PFSK-1 (cell line): ENCODE data around the gene USH1C.

Experiments
- POLR2AphosphoS5 ChIP-seq: IDR thresholded peaks from 2 replicates; pipeline ENCODE4 v1.6.1; 2012; ENCODE audit warnings: low read depth, mild to moderate bottlenecking, control low read depth, low read length, moderate library complexity
- TAF1 ChIP-seq: IDR thresholded peaks from 2 replicates; pipeline ENCODE4 v1.6.1; 2012; ENCODE audit warnings: low read length, control low read depth, borderline replicate concordance; ENCODE audit not compliant: insufficient read depth
- TF ChIP-seq, protein P1 (sequence below), 2 experiments: IDR thresholded peaks; 2 replicates each; pipeline versions ENCODE4 v1.6.1 to v1.8.0; 2011 to 2012; ENCODE audit warnings: low read depth in 2 of 2, low read length in 2 of 2, control low read depth in 1 of 2, inconsistent platforms in 1 of 2, mild to moderate bottlenecking in 1 of 2, moderate library complexity in 1 of 2; ENCODE audit not compliant: insufficient read depth in 1 of 2

DNA sequence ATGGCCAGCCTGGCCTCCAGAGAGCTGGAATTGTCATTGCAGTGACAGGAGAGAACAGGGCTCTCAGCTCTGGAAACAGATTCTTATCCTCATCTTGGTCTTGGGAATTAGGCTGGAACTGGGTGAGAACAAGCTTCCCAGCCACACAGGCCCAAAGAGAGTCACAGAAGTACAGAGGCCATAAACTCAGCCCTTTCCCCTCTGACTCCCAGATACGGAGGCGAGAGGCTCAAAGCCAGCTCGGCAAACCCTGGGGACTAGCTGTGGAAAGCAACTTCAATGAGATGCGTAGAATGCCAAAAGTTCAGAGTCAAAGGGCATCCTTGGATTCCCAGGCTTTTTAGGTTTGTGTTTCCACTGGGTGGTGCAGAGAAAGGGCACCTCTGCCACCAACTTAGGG is 53.3 kb downstream of the USH1C start:
- TF ChIP-seq POLR2AphosphoS5 (no peak), TAF1 (no peak)
- TF ChIP-seq, protein P1, sequence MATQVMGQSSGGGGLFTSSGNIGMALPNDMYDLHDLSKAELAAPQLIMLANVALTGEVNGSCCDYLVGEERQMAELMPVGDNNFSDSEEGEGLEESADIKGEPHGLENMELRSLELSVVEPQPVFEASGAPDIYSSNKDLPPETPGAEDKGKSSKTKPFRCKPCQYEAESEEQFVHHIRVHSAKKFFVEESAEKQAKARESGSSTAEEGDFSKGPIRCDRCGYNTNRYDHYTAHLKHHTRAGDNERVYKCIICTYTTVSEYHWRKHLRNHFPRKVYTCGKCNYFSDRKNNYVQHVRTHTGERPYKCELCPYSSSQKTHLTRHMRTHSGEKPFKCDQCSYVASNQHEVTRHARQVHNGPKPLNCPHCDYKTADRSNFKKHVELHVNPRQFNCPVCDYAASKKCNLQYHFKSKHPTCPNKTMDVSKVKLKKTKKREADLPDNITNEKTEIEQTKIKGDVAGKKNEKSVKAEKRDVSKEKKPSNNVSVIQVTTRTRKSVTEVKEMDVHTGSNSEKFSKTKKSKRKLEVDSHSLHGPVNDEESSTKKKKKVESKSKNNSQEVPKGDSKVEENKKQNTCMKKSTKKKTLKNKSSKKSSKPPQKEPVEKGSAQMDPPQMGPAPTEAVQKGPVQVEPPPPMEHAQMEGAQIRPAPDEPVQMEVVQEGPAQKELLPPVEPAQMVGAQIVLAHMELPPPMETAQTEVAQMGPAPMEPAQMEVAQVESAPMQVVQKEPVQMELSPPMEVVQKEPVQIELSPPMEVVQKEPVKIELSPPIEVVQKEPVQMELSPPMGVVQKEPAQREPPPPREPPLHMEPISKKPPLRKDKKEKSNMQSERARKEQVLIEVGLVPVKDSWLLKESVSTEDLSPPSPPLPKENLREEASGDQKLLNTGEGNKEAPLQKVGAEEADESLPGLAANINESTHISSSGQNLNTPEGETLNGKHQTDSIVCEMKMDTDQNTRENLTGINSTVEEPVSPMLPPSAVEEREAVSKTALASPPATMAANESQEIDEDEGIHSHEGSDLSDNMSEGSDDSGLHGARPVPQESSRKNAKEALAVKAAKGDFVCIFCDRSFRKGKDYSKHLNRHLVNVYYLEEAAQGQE (IDR thresholded peaks at IDR 0.05; ENCODE audit: insufficient read depth in 1 of 2, low read depth in 2 of 2, low read length in 2 of 2): no peak
